HUES6 (cell line): ENCODE measurements around the gene DCC.

Experiments used
- H3K27ac ChIP-seq: 2 replicates; pipeline ENCODE4 v1.7.0; 2013; ENCODE audit warnings: low read depth, mild to moderate bottlenecking, low read length, inconsistent platforms
- H3K27me3 ChIP-seq: 2 replicates; pipeline ENCODE4 v1.6.1; 2013; ENCODE audit warnings: low read length; ENCODE audit not compliant: control insufficient read depth, insufficient read depth
- H3K36me3 ChIP-seq: 2 replicates; pipeline ENCODE4 v1.6.1; 2013; ENCODE audit warnings: low read length; ENCODE audit not compliant: control insufficient read depth, insufficient read depth
- H3K4me1 ChIP-seq: 2 replicates; pipeline ENCODE4 v1.6.1; 2013; ENCODE audit warnings: low read length; ENCODE audit not compliant: control insufficient read depth, insufficient read depth
- H3K4me3 ChIP-seq: 2 replicates; pipeline ENCODE4 v1.5.1; 2013; ENCODE audit warnings: low read depth, low read length
- H3K9ac ChIP-seq: one replicate; pipeline ENCODE4 v1.6.1; 2013; ENCODE audit warnings: mild to moderate bottlenecking, low read length
- H3K9me3 ChIP-seq: 2 replicates; pipeline ENCODE4 v1.6.1; 2013; ENCODE audit warnings: low read depth, low read length; ENCODE audit not compliant: control insufficient read depth, insufficient read depth

DCC gene

GRCh38 chr18:53360501-53361443 is 1020.8 kb downstream of the DCC start:
- Histone ChIP-seq H3K27me3 (no peaks in the 10 kb centered on the region), H3K9ac (no peak overlapping the region), H3K36me3 (no peaks in the 10 kb centered on the region)

DNA sequence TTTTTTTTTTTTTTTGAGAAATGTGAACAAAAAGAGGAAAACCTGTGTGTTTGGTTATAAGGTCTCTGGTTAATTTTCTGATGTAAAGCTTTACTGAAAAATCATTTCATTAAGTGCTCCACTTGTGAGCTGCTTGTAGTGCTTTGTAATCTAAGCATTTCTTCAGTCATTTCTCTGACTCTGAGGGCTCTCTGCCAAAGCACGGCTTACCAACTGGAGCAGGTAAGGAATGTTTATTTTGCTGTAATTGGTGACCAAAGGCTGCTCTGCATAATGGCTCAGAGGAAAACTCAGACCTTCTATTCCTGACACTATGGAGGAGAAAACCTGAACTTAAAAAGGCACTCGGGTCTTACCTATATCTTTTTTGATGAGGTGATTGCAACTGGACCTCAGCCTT is 1035.6 kb downstream of the DCC start:
- Histone ChIP-seq H3K27me3 (no peaks in the 10 kb centered on the region), H3K4me1 (peaks cover 6% of the 10 kb centered on the region), H3K27ac (no peak overlapping the region)

More at GRCh38 chr18:53360501-53361443, 1020.8 kb downstream of the DCC start:
- no peaks in the 10 kb centered on the region for H3K9me3 ChIP-seq
- H3K4me1 ChIP-seq: no peaks in the 10 kb centered on the region
- no peak overlapping the region for H3K27ac ChIP-seq
- no peak overlapping the region for H3K4me3 ChIP-seq

GRCh38 chr18:53380063-53380639 is 1040.2 kb downstream of the DCC start:
- Histone ChIP-seq H3K36me3 (no peaks in the 10 kb centered on the region), H3K27ac (no peak overlapping the region), H3K4me3 (no peak overlapping the region), H3K27me3 (no peaks in the 10 kb centered on the region), H3K9ac (no peak overlapping the region), H3K4me1 (peaks cover 3% of the 10 kb centered on the region), H3K9me3 (no peaks in the 10 kb centered on the region)

More for the DNA sequence above, 1035.6 kb downstream of the DCC start:
- H3K9ac ChIP-seq: no peak overlapping the region
- H3K36me3 ChIP-seq: no peaks in the 10 kb centered on the region
- H3K4me3 ChIP-seq: no peak overlapping the region
- no peaks in the 10 kb centered on the region for H3K9me3 ChIP-seq

- no peaks in the 10 kb centered on the region for H3K4me1 ChIP-seq
Measured at GRCh38 chr18:53382870-53383269, 1042.9 kb downstream of the DCC start.

DNA sequence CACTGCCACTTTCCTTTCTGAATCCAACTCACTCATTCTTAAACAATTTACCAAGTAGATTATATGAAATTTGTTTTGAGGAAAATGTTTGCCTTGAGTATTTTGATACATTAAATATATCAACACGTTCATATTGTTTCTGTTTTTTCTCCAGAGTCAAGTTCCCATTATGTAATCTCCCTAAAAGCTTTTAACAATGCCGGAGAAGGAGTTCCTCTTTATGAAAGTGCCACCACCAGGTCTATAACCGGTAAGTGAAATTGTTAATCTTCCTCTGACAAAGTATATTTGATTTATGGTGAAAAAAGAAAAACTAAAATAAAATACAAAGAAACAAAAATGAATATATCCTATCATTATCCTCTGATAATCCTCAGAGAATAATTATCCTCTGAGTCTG is 1045.9 kb downstream of the DCC start:
- no peaks in the 10 kb centered on the region for H3K36me3 ChIP-seq
- H3K9ac ChIP-seq: no peak overlapping the region
- no peak overlapping the region for H3K4me3 ChIP-seq

More at GRCh38 chr18:53382870-53383269, 1042.9 kb downstream of the DCC start:
- Histone ChIP-seq H3K4me3 (no peak overlapping the region), H3K9me3 (no peaks in the 10 kb centered on the region), H3K27me3 (no peaks in the 10 kb centered on the region), H3K27ac (no peak overlapping the region), H3K36me3 (no peaks in the 10 kb centered on the region), H3K9ac (no peak overlapping the region)

GRCh38 chr18:53387581-53387980 is 1047.6 kb downstream of the DCC start:
- Histone ChIP-seq H3K4me3 (no peak overlapping the region), H3K36me3 (no peaks in the 10 kb centered on the region), H3K9me3 (no peaks in the 10 kb centered on the region), H3K27ac (no peak overlapping the region), H3K9ac (no peak overlapping the region), H3K27me3 (no peaks in the 10 kb centered on the region), H3K4me1 (peaks cover 2% of the 10 kb centered on the region; the same call in 1 of the 2 replicates)

More for the DNA sequence above, 1045.9 kb downstream of the DCC start:
- Histone ChIP-seq H3K9me3 (no peaks in the 10 kb centered on the region), H3K27me3 (no peaks in the 10 kb centered on the region), H3K27ac (no peak overlapping the region), H3K4me1 (peaks cover 2% of the 10 kb centered on the region; the same call in 1 of the 2 replicates)

DNA sequence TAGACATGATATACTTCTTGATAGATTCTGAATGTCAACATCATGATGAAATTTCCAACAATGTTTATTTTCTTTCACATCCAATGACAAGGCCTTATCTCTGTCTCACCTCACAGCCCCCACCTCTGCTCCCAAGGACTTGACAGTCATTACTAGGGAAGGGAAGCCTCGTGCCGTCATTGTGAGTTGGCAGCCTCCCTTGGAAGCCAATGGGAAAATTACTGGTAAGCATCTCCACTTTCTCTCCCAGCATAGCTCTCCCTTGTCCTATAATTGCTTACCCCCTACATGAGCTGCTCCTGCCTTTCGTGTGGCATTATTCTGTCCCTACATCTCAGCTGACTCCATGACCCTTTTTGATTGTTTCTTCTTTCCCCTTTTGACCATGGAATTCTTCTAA is 1062.7 kb downstream of the DCC start:
- no peaks in the 10 kb centered on the region for H3K36me3 ChIP-seq
- no peaks in the 10 kb centered on the region for H3K4me1 ChIP-seq
- no peak overlapping the region for H3K4me3 ChIP-seq

DNA sequence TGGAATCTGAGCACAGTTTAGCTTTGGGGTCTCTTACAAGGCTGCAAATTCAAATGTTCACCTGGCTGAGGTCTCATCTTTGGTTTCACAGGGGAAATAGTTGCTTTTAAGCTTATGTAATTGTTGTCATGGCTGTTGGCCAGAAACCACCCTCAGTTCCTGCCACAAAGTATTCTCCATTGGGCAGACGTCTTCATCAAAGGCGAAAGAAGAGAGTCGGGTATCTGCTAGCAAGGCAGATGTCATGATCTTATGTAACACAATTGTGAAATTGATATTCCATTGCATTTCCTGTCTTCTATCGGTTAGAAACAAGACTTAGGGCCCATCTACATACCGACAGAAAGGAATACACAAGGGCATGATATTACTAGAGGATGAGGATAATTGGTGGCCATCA is 1068.3 kb downstream of the DCC start:
- Histone ChIP-seq H3K36me3 (no peaks in the 10 kb centered on the region), H3K27me3 (no peaks in the 10 kb centered on the region), H3K9me3 (no peaks in the 10 kb centered on the region), H3K9ac (no peak overlapping the region), H3K4me3 (no peak overlapping the region), H3K27ac (no peak overlapping the region), H3K4me1 (no peaks in the 10 kb centered on the region)

More for the DNA sequence above, 1062.7 kb downstream of the DCC start:
- Histone ChIP-seq H3K27me3 (no peaks in the 10 kb centered on the region), H3K9me3 (no peaks in the 10 kb centered on the region), H3K27ac (no peak overlapping the region), H3K9ac (no peak overlapping the region)

GRCh38 chr18:53411511-53411910 is 1071.5 kb downstream of the DCC start:
- Histone ChIP-seq H3K9ac (no peak overlapping the region), H3K9me3 (no peaks in the 10 kb centered on the region), H3K27me3 (no peaks in the 10 kb centered on the region), H3K27ac (no peak overlapping the region), H3K4me1 (no peaks in the 10 kb centered on the region), H3K36me3 (no peaks in the 10 kb centered on the region), H3K4me3 (no peak overlapping the region)

DNA sequence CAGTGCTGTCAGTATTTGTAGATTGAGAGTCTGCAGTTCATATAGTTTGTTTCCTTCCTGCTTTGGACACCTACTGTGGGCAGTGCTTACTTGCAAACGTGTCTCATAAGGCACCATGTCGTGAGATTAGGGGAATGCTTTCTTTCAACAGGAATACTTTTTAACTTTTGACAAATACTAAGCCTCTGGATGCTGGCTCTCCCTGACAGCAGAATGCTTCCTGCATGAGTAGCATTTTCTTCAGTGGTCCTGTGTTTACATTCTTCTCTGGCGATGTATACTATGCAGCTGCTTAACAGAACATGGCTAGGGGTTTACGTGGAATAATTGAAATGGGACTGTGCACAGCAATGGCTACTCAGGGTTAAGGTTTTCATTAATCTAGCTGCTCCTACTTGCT is 1077.0 kb downstream of the DCC start:
- H3K27ac ChIP-seq: no peak overlapping the region
- H3K9ac ChIP-seq: no peak overlapping the region
- H3K9me3 ChIP-seq: no peaks in the 10 kb centered on the region
- H3K36me3 ChIP-seq: no peaks in the 10 kb centered on the region
- H3K27me3 ChIP-seq: no peaks in the 10 kb centered on the region
- no peak overlapping the region for H3K4me3 ChIP-seq
- peaks cover 8% of the 10 kb centered on the region for H3K4me1 ChIP-seq

DNA sequence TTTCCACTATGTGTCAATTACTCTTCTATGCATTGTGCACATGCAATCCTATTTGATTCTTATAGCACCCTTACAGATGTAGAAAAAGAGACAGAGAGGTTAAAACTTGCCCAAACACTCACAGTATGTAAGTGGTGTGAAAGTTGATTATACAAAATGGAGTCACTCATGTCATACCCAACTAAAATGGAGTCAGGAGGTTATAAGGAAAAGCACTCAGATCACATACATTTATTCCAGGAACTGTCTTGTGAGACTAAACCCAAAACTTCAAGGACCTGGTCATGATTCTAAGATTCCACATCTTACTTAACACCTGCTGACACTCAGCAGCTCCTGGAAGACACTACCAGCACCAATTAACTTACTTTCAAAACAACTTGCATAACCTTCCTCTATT is 1081.9 kb downstream of the DCC start:
- Histone ChIP-seq H3K4me3 (no peak overlapping the region), H3K4me1 (peaks cover 13% of the 10 kb centered on the region), H3K36me3 (no peaks in the 10 kb centered on the region), H3K9me3 (no peaks in the 10 kb centered on the region), H3K9ac (no peak overlapping the region), H3K27me3 (no peaks in the 10 kb centered on the region), H3K27ac (no peak overlapping the region)
